H1 (cell line): ENCODE measurements around the gene COPZ1. TPM values are rescaled to one million over a fixed set of nuclear protein-coding genes. Genes with fewer than 3 reads are reported as not detected.

ENCODE experiments used
- CTCF ChIA-PET: fragments of 300-600 bp; sonication (Branson Sonifier 250); formaldehyde crosslinking; loops from one replicate; lab custom pipeline; 2021; ENCODE audit not compliant: partially characterized antibody; lab: Charles Lee
- POLR2A ChIA-PET: fragments of 300-600 bp; sonication (Branson Sonifier 250); formaldehyde crosslinking; loops from one replicate; lab custom pipeline; 2021; ENCODE audit warnings: inconsistent platforms; ENCODE audit not compliant: partially characterized antibody; lab: Charles Lee
- DNase-seq, 2 experiments: peaks; one replicate each; pipeline versions ENCODE4 v3.0.0 to v3.0.0-alpha.2; 2010 to 2022; ENCODE audit warnings: low spot score in 2 of 2, low read depth in 1 of 2, mixed read lengths in 1 of 2
- FAIRE-seq: peaks from 2 replicates; lab custom pipeline; 2011; peaks lifted over from hg19 to GRCh38; lab: Jason Lieb, UNC
- H2AFZ ChIP-seq: 2 replicates; pipeline ENCODE4 v1.8.1; 2012; ENCODE audit warnings: low read length, inconsistent platforms
- H2AK5ac ChIP-seq: 2 replicates; pipeline ENCODE4 v1.6.1; 2013; ENCODE audit warnings: low read depth, low read length
- H2BK120ac ChIP-seq: replicated peaks from 2 replicates; pipeline ENCODE3; 2013; ENCODE audit warnings: low read depth, low read length, inconsistent platforms
- H2BK12ac ChIP-seq: 2 replicates; pipeline ENCODE4 v1.6.1; 2013; ENCODE audit warnings: low read depth, low read length
- H2BK15ac ChIP-seq: 2 replicates; pipeline ENCODE4 v1.6.1; 2013; ENCODE audit warnings: low read length
- H2BK20ac ChIP-seq: 2 replicates; pipeline ENCODE4 v1.6.1; 2013; ENCODE audit warnings: low read length
- H2BK5ac ChIP-seq: 2 replicates; pipeline ENCODE4 v1.6.1; 2013; ENCODE audit warnings: low read depth, low read length
- H3K14ac ChIP-seq: 2 replicates; pipeline ENCODE4 v1.6.1; 2013; ENCODE audit warnings: inconsistent platforms; ENCODE audit not compliant: insufficient read length
- H3K18ac ChIP-seq: 2 replicates; pipeline ENCODE4 v1.6.1; 2013; ENCODE audit warnings: low read length; ENCODE audit errors: extremely low read depth
- H3K23ac ChIP-seq: 2 replicates; pipeline ENCODE4 v1.6.1; 2013; ENCODE audit warnings: inconsistent platforms; ENCODE audit not compliant: insufficient read length
- H3K23me2 ChIP-seq: 2 replicates; pipeline ENCODE4 v1.6.1; 2013; ENCODE audit warnings: low read depth, low read length
- H3K27ac ChIP-seq: 2 replicates; pipeline ENCODE4 v1.6.1; 2011; ENCODE audit warnings: low read depth, low read length, inconsistent platforms
- H3K27me3 ChIP-seq, 4 experiments: replicated peaks in 1 of 4; 1 replicate in 1 of 4; 2 replicates in 3 of 4; pipeline versions ENCODE4 v1.6.1 to v1.8.1; 2011 to 2013; ENCODE audit warnings: low read length in 3 of 4, mild to moderate bottlenecking in 3 of 4, inconsistent platforms in 2 of 4, mixed read lengths in 2 of 4, moderate library complexity in 1 of 4; ENCODE audit not compliant: control insufficient read depth in 3 of 4, insufficient read depth in 3 of 4; ENCODE audit errors: extremely low read depth in 1 of 4
- H3K36me3 ChIP-seq, 4 experiments: 2 replicates each; pipeline versions ENCODE4 v1.6.1 to v1.8.1; 2011 to 2013; ENCODE audit warnings: mild to moderate bottlenecking in 4 of 4, low read length in 3 of 4, moderate library complexity in 2 of 4, control low read depth in 1 of 4, inconsistent platforms in 1 of 4; ENCODE audit not compliant: insufficient read depth in 4 of 4, control insufficient read depth in 2 of 4
- H3K4ac ChIP-seq: replicated peaks from 2 replicates; pipeline ENCODE3; 2013; ENCODE audit warnings: low read length, low read depth, mixed read lengths, inconsistent platforms; ENCODE audit not compliant: insufficient read length
- H3K4me1 ChIP-seq, 4 experiments: replicated peaks in 1 of 4; 1 replicate in 1 of 4; 2 replicates in 3 of 4; pipeline versions ENCODE4 v1.6.1 to v1.8.1; 2011 to 2013; ENCODE audit warnings: low read length in 3 of 4, inconsistent platforms in 2 of 4, mixed read lengths in 1 of 4; ENCODE audit not compliant: insufficient read depth in 4 of 4, control insufficient read depth in 3 of 4
- H3K4me2 ChIP-seq, 2 experiments: 2 replicates each; pipeline versions ENCODE4 v1.6.1 to v1.8.1; 2011 to 2013; ENCODE audit warnings: low read depth in 2 of 2, low read length in 2 of 2, control low read depth in 1 of 2, inconsistent platforms in 1 of 2, mild to moderate bottlenecking in 1 of 2; ENCODE audit not compliant: insufficient read depth in 1 of 2
- H3K4me3 ChIP-seq, 4 experiments: fragments of 200-600, 300-600 bp in 1 of 4; sonication (generic), shearing (Covaris generic), sonication (Bioruptor Twin) in 1 of 4; 2 replicates each; pipeline versions ENCODE4 v1.5.1 to v1.8.1; 2011 to 2016; ENCODE audit warnings: low read length in 4 of 4, low read depth in 3 of 4, control low read depth in 2 of 4, inconsistent platforms in 2 of 4, mild to moderate bottlenecking in 2 of 4, mixed read lengths in 1 of 4, moderate library complexity in 1 of 4; ENCODE audit not compliant: insufficient read depth in 2 of 4; ENCODE audit errors: extremely low read depth in 1 of 4
- H3K56ac ChIP-seq: replicated peaks from 2 replicates; pipeline ENCODE3; 2013; ENCODE audit warnings: low read depth, mild to moderate bottlenecking, mixed read lengths, low read length, inconsistent platforms; ENCODE audit not compliant: insufficient read length
- H3K79me1 ChIP-seq: 2 replicates; pipeline ENCODE4 v1.6.1; 2013; ENCODE audit warnings: low read depth, low read length, control low read depth
- H3K79me2 ChIP-seq, 2 experiments: 2 replicates each; pipeline versions ENCODE4 v1.6.1 to v1.8.1; 2012 to 2013; ENCODE audit warnings: low read length in 2 of 2, mild to moderate bottlenecking in 2 of 2, inconsistent platforms in 1 of 2; ENCODE audit not compliant: insufficient read depth in 2 of 2, control insufficient read depth in 1 of 2
- H3K9ac ChIP-seq, 4 experiments: replicated peaks in 1 of 4; 1 replicate in 1 of 4; 2 replicates in 3 of 4; pipeline versions ENCODE4 v1.6.1 to v1.8.1; 2011 to 2013; ENCODE audit warnings: low read depth in 3 of 4, low read length in 3 of 4, control low read depth in 2 of 4, mild to moderate bottlenecking in 2 of 4, moderate library complexity in 2 of 4, inconsistent platforms in 1 of 4; ENCODE audit errors: extremely low read depth in 1 of 4
- H3K9me3 ChIP-seq, 2 experiments: 2 replicates each; pipeline versions ENCODE4 v1.6.1 to v1.8.1; 2012 to 2013; ENCODE audit warnings: mild to moderate bottlenecking in 2 of 2, moderate library complexity in 2 of 2, control low read depth in 1 of 2, inconsistent platforms in 1 of 2, low read depth in 1 of 2, low read length in 1 of 2, mixed read lengths in 1 of 2; ENCODE audit not compliant: insufficient read depth in 2 of 2
- H4K20me1 ChIP-seq, 2 experiments: replicated peaks in 1 of 2; 2 replicates each; pipeline versions ENCODE3 to v1.8.1; 2011 to 2013; ENCODE audit warnings: inconsistent platforms in 2 of 2, low read length in 2 of 2, mild to moderate bottlenecking in 1 of 2; ENCODE audit not compliant: insufficient read depth in 2 of 2, control insufficient read depth in 1 of 2
- H4K5ac ChIP-seq: 2 replicates; pipeline ENCODE4 v1.6.1; 2013; ENCODE audit warnings: low read length, low read depth, mixed read lengths, inconsistent platforms; ENCODE audit not compliant: insufficient read length
- H4K8ac ChIP-seq: 2 replicates; pipeline ENCODE4 v1.8.0; 2013; ENCODE audit warnings: mild to moderate bottlenecking, moderate library complexity, low read length, inconsistent platforms; ENCODE audit not compliant: insufficient read depth; ENCODE audit errors: extremely low read depth
- H4K91ac ChIP-seq: replicated peaks from 2 replicates; pipeline ENCODE3; 2013; ENCODE audit warnings: low read length, mixed read lengths, inconsistent platforms; ENCODE audit not compliant: insufficient read length
- ATF2 ChIP-seq: IDR thresholded peaks from 2 replicates; pipeline ENCODE4 v1.6.1; 2012; ENCODE audit warnings: low read length, inconsistent platforms
- CBX5 ChIP-seq: fragments of 300-800, 300-1000 bp; sonication (generic); IDR thresholded peaks from 2 replicates; pipeline ENCODE4 v1.7.1; 2016; ENCODE audit warnings: antibody characterized with exemption, low read length, low read depth
- CEBPB ChIP-seq: IDR thresholded peaks from 2 replicates; pipeline ENCODE4 v1.6.1; 2012; ENCODE audit warnings: low read depth, low read length
- GABPA ChIP-seq: IDR thresholded peaks from 2 replicates; pipeline ENCODE4 v1.6.1; 2011; ENCODE audit warnings: mild to moderate bottlenecking, low read length, moderate library complexity, borderline replicate concordance; ENCODE audit not compliant: insufficient read depth
- MAFK ChIP-seq: IDR thresholded peaks from 2 replicates; pipeline ENCODE4 v1.6.1; 2012; ENCODE audit warnings: low read depth, mild to moderate bottlenecking, improper control_type of control experiment, low read length
- SRF ChIP-seq: IDR thresholded peaks from 2 replicates; pipeline ENCODE4 v1.6.1; 2011; ENCODE audit warnings: mild to moderate bottlenecking, low read depth, low read length, moderate library complexity
- SUZ12 ChIP-seq: fragments of 200-600 bp; sonication (generic); IDR thresholded peaks from 2 replicates; pipeline ENCODE4 v1.6.1; 2012; ENCODE audit warnings: mild to moderate bottlenecking, inconsistent platforms, low read length, moderate library complexity, mixed read lengths
- YY1 ChIP-seq: IDR thresholded peaks from 2 replicates; pipeline ENCODE4 v1.6.1; 2011; ENCODE audit warnings: low read depth, mild to moderate bottlenecking, low read length
- WGBS, 2 experiments: shearing (Covaris generic) in 1 of 2; methylation state at CpG; one replicate each; pipeline versions ENCODE4 v1.1.6 to v1.1.7; 2013 to 2015; ENCODE audit warnings: low lambda C conversion rate in 2 of 2, mixed read lengths in 2 of 2, inconsistent platforms in 1 of 2, low coverage in 1 of 2, missing lambda C conversion rate in 1 of 2; ENCODE audit not compliant: insufficient replicate concordance in 2 of 2, insufficient coverage in 1 of 2, insufficient read length in 1 of 2; ENCODE audit errors: extremely low coverage in 1 of 2, missing lambda C conversion rate in 1 of 2; 5-methylcytosine and 5-hydroxymethylcytosine counted together
- polyA plus RNA-seq, 7 experiments: library from polyadenylated mRNA; depleted of rRNA in 3 of 7; stranded (reverse) in 5 of 7; unstranded in 2 of 7; fragments of >200 nt in 5 of 7; fragments of 200-250 nt in 2 of 7; gene quantifications; 1 replicate in 5 of 7; 2 replicates in 1 of 7; 4 replicates in 1 of 7; pipeline versions ENCODE4 v1.2.1 to v1.2.3, GENCODE V29; 2011 to 2013; ENCODE audit warnings: missing spikeins in 2 of 7, mixed read lengths in 2 of 7
- total RNA-seq: library from RNA; stranded (reverse); fragmentation: NEBNext Ultra II Directional; extraction: Animal tissue kit (Norgen Biotek cat#: 25700); gene quantifications from 2 replicates; pipeline ENCODE4 v1.2.1, GENCODE V29; 2021

Gene COPZ1
- total and polyA plus RNA-seq, 2 of the 8 experiments (the other 6 are each of a cell fraction or from before 2014, with no cell fraction given), result 103 to 133 TPM

- no peaks in the 10 kb centered on the region for H3K79me2 ChIP-seq
- H3K14ac ChIP-seq, result no peak overlapping the region
- no peak overlapping the region for H3K56ac ChIP-seq
- H4K5ac ChIP-seq, result no peak overlapping the region
- H2BK12ac ChIP-seq, result no peak overlapping the region
- no peak overlapping the region for H4K8ac ChIP-seq
- 0 out of 2 replicates have a peak overlapping the region, but pooled peaks have one; percentile 72 for H2BK15ac ChIP-seq
- CTCF ChIA-PET, result interaction anchor here (0.6 to 10.5 kb wide), 13 partner anchors 8 to 96 kb away, joined by 3 to 168 read pairs (median 6); partner anchors contain the start of gene ZNF385A
- H2AFZ ChIP-seq, result no peak overlapping the region
- H4K91ac ChIP-seq, result no peak overlapping the region
- 0 out of 2 replicates have a peak overlapping the region, but pooled peaks have one; percentile 50 for H2BK5ac ChIP-seq
- peaks cover 0 to 4% (median 0%) of the 10 kb centered on the region in 4 experiments; a peak in 2 of 7 replicates for H3K27me3 ChIP-seq
- FAIRE-seq (no peak), DNase-seq (no peak)
- peak overlapping the region; percentile 14 to 76; a peak in 2 of 4 replicates for H3K4me2 ChIP-seq
- H3K79me1 ChIP-seq, result 0 out of 2 replicates have a peak, but pooled peaks cover 3% of the 10 kb centered on the region
- H3K4me3 ChIP-seq, result peak overlapping the region in 1 of 4 experiments; percentile 11; a peak in 2 of 8 replicates
- H2BK120ac ChIP-seq, result no peak overlapping the region
- peaks cover 14% of the 10 kb centered on the region for H3K23me2 ChIP-seq
- POLR2A ChIA-PET, result interaction anchor here (0.7 to 1.5 kb wide), 5 partner anchors 11 to 108 kb away, joined by 3 to 16 read pairs (median 3); partner anchors contain the start of genes CBX5 and HNRNPA1
- H3K27ac ChIP-seq, result no peak overlapping the region
- no peaks in the 10 kb centered on the region for H3K9me3 ChIP-seq
- H2AK5ac ChIP-seq, result 0 out of 2 replicates have a peak overlapping the region, but pooled peaks have one; percentile 18
- 49% methylated on average over 4 of the region's 4 CpGs; no CpG with 5 or more reads in 1 of the 2 experiments for WGBS, 2 experiments
- no peak overlapping the region for H3K4ac ChIP-seq
- no peak overlapping the region for H3K9ac ChIP-seq
- H2BK20ac ChIP-seq, result peak overlapping the region; percentile 32; the same call in 1 of the 2 replicates
- no peak overlapping the region for H3K23ac ChIP-seq
- peaks cover 51 to 68% (median 58%) of the 10 kb centered on the region in 4 experiments for H3K4me1 ChIP-seq
- H3K18ac ChIP-seq, result peak overlapping the region; percentile 75; the same call in 1 of the 2 replicates
- peaks cover 0 to 3% (median 0%) of the 10 kb centered on the region in 4 experiments; a peak in 1 of 8 replicates for H3K36me3 ChIP-seq
- H4K20me1 ChIP-seq, result peaks cover 0 to 4% of the 10 kb centered on the region in 2 experiments
- TF ChIP-seq ATF2 (no peak), CBX5 (no peak), SUZ12 (no peak), CEBPB (no peak), GABPA (no peak), YY1 (no peak), MAFK (no peak), SRF (no peak)
Observed at GRCh38 chr12:54388237-54389133, 63.6 kb downstream of the COPZ1 start.
